GM12873 (cell line): Measurements from ENCODE around the gene AXIN1.

ENCODE experiments used
- CTCF ChIP-seq: IDR thresholded peaks from 2 replicates; pipeline ENCODE4 v1.5.1; 2012; ENCODE audit warnings: low read depth, mild to moderate bottlenecking, moderate library complexity, low read length, control low read depth; ENCODE audit not compliant: insufficient read depth; ENCODE audit errors: missing control alignments

Gene AXIN1

GRCh38 chr16:347203-347602 lies 5.3 kb downstream of the AXIN1 start:
- TF ChIP-seq CTCF: no peak

GRCh38 chr16:346587-346986 lies 5.9 kb downstream of the AXIN1 start:
- no peak for TF ChIP-seq CTCF

GRCh38 chr16:345772-346171 lies 6.8 kb downstream of the AXIN1 start:
- TF ChIP-seq CTCF: no peak

GRCh38 chr16:342455-343213 lies 9.9 kb downstream of the AXIN1 start:
- no peak for TF ChIP-seq CTCF

GRCh38 chr16:340370-341091 lies 12.0 kb downstream of the AXIN1 start:
- TF ChIP-seq CTCF: no peak

- no peak for TF ChIP-seq CTCF
Observed at GRCh38 chr16:339680-340079, 12.8 kb downstream of the AXIN1 start.

- TF ChIP-seq CTCF: no peak
Observed at GRCh38 chr16:337975-338575, 14.4 kb downstream of the AXIN1 start.
